IPS DF 4.7 (cell line): Measurements from ENCODE around the gene CTU2.

Source experiments
- DNase-seq: peaks from one replicate; pipeline ENCODE4 v3.0.0-alpha.2; 2013; ENCODE audit warnings: low spot score; ENCODE audit errors: extremely low read depth

CTU2 gene

DNA sequence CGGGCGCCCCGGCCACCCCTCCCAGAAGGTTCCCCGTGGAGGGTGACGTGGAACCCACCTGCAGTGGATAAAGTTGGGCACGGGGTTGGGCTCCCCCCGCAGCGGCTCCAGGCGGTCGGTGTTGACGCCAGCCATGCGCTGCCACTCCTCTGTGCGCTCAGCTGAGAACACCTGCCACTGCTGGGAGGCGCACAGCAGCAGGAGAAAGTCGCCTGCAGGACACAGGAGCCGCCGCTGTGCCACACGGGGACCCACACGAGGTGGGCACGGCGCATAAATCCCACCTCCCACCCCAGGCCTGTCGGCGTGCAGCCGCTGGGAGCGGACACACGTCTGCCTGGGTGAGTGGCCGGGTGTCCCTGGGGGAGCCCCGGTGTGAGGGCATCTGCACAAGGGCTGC is 20.7 kb downstream of the CTU2 start:
- no peak for DNase-seq

- DNase-seq: no peak
These were observed 21.6 kb downstream of the CTU2 start for GRCh38 chr16:88727871-88728270.

GRCh38 chr16:88730632-88731607 is 24.6 kb downstream of the CTU2 start:
- no peak for DNase-seq

DNA sequence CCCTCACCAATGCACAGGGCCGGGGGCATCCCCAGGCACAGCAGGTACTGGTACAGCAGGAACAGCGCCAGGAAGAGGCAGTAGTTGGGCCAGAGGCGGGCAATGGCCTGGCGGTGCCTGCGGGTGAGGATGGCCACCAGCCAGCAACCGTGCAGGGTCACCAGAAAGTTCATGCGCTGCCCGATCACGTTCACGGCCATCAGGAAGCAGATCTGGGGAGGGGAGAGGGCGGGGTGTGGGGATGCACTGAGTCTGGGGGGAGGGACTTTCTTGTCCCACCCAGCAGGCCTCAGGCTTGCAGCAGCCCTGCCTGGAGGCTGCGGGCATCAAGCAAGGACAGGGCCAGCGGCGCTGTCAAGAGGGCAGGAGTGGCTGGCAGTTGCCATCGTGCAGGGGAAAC is 25.4 kb downstream of the CTU2 start:
- DNase-seq: no peak

DNA sequence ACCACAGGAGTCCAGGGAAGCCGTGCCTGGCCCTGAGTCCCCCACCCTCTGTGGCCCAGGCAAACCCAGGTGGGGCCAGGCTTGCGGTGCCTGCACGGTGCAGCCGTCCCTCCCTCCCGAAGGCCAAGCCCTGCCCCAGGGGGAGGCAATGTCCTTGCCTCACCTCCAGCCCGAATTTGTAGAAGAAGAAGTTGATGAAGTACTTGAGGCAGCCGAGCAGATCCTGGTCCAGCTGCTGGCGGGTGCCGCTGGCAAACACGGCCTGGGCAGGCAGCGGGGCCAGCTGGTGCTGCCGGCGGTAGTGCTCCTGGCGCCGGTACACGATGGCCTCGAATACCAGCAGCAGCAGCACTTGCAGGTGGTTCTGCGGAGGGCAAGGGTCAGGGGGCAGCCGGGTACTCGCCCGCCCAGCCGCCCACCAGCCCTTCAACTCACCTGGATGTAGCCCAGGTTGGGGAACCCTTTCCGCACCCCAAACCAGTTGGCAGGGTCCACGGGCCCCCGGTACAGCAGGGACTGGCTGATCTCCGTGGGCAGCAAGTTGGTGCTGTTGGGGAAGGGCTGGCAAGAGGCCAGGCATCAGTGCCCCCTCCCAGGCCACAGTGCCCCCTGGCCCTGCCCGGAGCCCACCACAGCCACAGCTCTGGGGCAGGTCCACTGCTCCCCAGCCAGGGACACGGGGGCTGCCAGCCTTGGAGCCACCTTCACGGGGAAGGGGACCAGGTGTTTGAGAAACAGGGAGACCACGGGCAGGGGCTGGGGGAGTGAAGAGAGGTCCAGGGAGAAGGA is 26.1 kb downstream of the CTU2 start:
- no peak for DNase-seq

- no peak for DNase-seq
These were observed 26.6 kb downstream of the CTU2 start for GRCh38 chr16:88732961-88733294.

DNA sequence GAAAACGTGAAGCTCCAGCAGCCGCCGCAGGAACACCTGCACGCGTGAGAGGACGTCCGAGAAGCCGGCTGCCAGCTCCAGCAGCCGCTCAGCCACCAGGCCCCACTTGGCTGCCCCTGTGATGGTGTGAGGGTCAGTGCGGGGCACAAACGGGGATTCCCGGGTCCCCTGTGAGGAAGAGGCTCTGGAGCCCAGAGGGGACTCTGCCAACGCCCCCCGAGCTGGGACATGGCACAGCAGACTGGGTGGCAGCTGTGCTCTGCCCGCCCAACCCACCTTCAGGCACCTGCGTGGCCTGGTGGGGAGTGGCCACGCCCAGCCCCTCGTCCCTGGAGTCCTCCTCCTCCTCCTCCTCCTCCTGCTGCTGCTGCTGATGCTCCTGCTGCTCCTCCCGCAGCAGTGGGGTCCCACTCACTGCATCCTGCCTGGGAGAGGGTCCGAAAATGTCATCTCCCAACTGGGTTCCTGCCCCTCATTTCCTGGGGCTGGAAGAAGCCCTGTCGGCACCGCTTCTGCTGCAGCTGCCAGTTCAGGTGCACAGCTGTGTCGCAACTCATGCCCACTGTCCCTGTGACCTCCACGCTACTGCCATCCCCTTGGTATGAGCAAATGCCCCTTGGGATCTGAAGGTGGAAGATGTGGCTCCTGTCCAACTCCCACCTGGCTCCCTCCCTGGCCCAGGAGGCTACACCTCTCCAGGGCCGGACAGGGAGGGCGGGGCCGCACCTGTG is 27.5 kb downstream of the CTU2 start:
- DNase-seq: no peak

- DNase-seq: no peak
These were observed 28.0 kb downstream of the CTU2 start for GRCh38 chr16:88734361-88734728.

DNA sequence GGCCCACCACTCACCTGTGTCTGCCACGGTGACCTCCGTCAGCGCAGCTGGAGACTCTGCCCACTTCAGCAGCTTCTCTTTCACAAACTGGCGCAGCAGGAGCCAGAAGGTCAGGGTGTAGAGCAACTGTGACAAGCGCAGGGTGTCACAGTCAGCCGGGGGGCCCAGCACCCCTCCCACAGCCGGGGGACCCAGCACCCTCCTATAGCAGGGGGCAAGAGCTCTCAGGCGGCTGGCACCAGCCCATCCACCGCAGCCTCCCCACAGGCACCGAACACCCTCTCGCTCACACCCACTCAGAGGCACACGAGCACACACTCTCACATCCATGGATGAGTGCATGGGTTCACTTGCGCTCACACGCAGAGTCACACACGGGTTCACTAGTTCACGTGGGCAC is 28.8 kb downstream of the CTU2 start:
- DNase-seq: no peak

DNA sequence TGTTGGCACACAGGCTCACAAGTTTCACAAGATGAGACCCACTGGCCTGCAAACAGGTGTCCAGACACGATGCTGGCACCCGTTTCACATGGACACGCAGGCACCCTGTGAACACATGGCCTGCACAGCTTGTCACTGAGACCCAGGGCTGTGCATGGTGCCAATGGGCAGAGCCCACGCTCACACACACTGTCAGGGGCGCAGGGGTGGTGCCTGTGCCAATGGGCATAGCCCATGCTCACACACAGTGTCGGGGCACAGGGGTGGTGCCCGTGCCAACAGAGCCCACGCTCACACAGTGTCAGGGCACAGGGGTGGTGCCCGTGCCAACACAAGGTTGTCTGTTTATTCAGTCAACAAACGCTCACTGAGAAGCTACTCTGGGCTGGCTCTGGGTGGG is 29.3 kb downstream of the CTU2 start:
- no peak for DNase-seq

GRCh38 chr16:88736088-88736487 is 29.8 kb downstream of the CTU2 start:
- no peak for DNase-seq

- DNase-seq: no peak
These were observed 30.2 kb downstream of the CTU2 start for GRCh38 chr16:88736496-88736895.

GRCh38 chr16:88737298-88738150 is 31.2 kb downstream of the CTU2 start:
- DNase-seq: no peak

DNA sequence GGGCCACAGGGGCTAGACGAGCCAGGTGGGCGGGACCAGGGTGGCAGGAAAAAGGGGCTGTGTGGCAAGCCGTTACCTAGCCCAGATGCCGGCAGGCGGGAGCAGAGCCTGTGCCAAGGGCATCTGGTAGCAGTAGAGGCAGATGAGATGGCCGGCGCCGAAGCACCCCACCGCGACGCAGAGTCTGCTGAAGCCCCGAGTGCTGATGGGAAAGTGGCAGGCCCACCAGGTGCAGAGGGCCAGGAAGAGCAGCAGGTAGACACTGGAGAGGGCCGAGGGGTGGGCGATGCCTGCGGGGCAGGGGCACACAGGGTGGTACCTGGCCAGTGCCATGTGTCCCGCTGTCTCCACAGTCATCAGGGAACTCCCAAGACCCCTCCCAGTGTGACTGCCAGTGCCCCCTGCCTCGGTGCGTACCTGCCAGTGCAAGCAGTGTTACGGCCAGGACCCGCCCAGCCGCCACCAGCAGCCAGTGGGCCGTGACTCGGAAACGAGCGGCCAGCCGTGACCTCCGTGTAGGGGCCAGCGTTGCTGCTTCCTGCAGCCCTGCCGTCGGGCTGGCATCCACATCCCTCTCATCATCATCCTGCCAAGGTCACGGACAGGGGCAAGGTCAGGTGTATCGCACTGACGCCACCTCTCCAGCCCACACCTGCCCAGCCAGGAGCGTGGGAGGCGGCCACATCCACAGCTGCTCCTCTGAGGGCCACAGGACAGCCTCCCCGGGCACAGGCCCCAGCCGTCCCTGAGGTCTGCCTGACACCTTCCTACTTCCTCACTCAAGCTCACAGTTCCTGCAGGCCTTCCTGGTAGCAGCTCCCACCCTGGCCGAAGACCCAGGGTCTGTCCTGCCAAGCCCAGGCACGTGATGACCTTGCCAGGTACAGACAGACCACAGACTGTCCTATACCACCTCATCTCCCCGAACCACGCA is 32.1 kb downstream of the CTU2 start:
- DNase-seq: no peak

- no peak for DNase-seq
These were observed 33.1 kb downstream of the CTU2 start for GRCh38 chr16:88739139-88739976.

DNA sequence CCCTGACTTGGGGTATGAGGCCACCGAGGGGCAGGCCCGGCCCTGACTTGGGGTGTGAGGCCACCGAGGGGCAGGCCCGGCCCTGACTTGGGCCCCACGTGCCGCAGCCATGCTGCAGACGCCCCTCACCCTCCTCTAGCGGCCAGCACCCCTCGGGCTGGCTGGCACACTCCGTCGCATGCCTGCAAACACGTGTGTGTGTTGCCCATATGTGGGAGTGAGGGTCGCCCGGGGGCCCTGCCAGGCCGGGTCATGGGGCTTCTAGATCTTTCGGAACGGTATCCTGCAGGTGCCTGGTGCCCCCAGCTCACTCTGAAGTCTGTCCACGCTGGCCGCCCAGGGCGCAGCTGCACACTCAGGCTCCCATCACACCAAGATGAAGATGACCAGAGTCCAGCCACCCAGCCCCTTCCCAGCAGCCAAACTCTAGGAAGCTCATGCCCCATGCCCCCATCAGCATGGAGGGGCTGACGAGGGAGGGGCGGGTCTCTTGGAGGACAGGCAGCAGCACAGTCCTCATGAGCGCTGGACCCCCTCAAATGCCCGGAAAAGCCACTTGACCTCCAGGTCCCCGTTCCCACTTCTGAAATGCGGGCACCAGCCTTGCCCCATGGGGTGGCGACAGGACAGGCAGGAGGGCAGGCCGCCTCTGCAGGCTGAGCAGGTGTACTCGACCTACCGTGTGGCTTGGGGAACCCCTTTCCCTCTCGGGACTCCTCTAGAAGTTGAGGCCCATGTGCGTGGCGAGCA is 33.8 kb downstream of the CTU2 start:
- no peak for DNase-seq

- no peak for DNase-seq
These were observed 34.4 kb downstream of the CTU2 start for GRCh38 chr16:88740727-88741055.

- no peak for DNase-seq
These were observed 35.1 kb downstream of the CTU2 start for GRCh38 chr16:88741368-88741767.
